ENCODE measurements around the gene CADM4.

Gene CADM4

DNA sequence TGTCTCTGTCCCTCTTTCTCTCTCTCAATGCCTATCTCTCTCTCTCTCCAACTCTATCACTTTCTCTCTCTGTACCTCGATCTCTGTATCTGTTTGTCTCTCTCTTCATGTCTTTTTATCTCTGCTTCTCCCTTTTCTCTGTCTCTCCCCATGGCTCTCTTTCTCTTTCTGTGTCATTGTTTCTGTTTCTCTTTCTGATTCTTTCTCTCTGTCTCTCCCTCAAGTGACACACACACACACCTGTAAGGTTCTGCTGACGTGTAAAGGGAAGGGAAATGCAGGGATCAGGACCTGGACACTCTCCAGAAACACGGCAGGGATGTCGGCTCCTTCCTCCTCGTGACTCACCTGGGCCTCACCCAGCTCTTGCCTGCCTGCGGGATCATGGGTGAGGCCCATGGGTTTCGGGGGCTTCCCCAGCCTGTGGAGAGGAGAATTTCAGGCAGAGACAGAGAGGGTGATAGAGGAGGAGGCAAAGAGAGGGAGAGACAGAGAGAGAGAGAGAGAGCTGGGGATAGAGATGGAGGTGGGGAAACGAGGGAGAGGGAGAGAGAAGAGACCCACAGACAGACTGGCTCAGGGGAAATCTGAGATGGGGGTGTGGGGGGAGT, 35.7 kb upstream of the CADM4 start:
- H2AFZ ChIP-seq (ENCODE audit: low read length, unreplicated experiment) = peak overlapping the region; percentile 64
- peak overlapping the region; percentile 56; the same call in 1 of the 2 replicates for H3K27ac ChIP-seq (ENCODE audit: low read depth, low read length)
- no peaks in the 10 kb centered on the region for H3K27me3 ChIP-seq (ENCODE audit: insufficient read depth, low read length)
- H3K36me3 ChIP-seq (ENCODE audit: insufficient read depth, low read length) = no peaks in the 10 kb centered on the region
- H3K79me2 ChIP-seq (ENCODE audit: control insufficient read depth, insufficient read depth, low read length, unreplicated experiment) = no peaks in the 10 kb centered on the region
- peaks cover 17% of the 10 kb centered on the region for H3K4me1 ChIP-seq (ENCODE audit: control insufficient read depth, insufficient read depth, low read length, unreplicated experiment)
- H3K4me3 ChIP-seq (ENCODE audit: low read depth, low read length) = peak overlapping the region; percentile 53; the same call in 1 of the 2 replicates

GRCh38 chr19:43674596-43674995, 34.9 kb upstream of the CADM4 start:
- no peaks in the 10 kb centered on the region for H3K27me3 ChIP-seq (ENCODE audit: insufficient read depth, low read length)
- H2AFZ ChIP-seq (ENCODE audit: low read length, unreplicated experiment) = no peak overlapping the region
- H3K79me2 ChIP-seq (ENCODE audit: control insufficient read depth, insufficient read depth, low read length, unreplicated experiment) = peaks cover 3% of the 10 kb centered on the region
- peak overlapping the region; percentile 56; the same call in 1 of the 2 replicates for H3K27ac ChIP-seq (ENCODE audit: low read depth, low read length)
- peaks cover 17% of the 10 kb centered on the region for H3K4me1 ChIP-seq (ENCODE audit: control insufficient read depth, insufficient read depth, low read length, unreplicated experiment)
- H3K36me3 ChIP-seq (ENCODE audit: insufficient read depth, low read length) = no peaks in the 10 kb centered on the region
- H3K4me3 ChIP-seq (ENCODE audit: low read depth, low read length) = no peak overlapping the region

DNA sequence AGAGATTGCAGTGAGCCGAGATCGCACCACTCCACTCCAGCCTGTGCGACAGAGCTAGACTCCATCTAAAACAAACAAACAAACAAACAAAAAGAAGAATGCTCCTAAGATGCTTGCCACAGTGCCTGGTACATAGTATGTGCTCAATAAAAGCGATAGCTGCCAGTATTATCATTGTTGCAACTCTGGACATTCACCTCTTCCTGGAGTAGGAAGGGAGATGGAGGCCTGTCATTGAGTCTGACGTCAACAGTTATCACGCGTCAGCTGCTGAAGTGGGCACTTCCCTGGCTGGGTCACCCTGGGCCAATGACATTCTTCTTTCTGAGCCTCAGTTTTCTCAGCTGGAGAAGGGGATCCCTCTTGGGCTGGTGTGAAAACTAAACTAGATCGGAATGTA, 34.5 kb upstream of the CADM4 start:
- Histone ChIP-seq H2AFZ (ENCODE audit: low read length, unreplicated experiment) (no peak overlapping the region), H3K4me3 (ENCODE audit: low read depth, low read length) (no peak overlapping the region), H3K36me3 (ENCODE audit: insufficient read depth, low read length) (no peaks in the 10 kb centered on the region), H3K27me3 (ENCODE audit: insufficient read depth, low read length) (no peaks in the 10 kb centered on the region), H3K4me1 (ENCODE audit: control insufficient read depth, insufficient read depth, low read length, unreplicated experiment) (peaks cover 17% of the 10 kb centered on the region), H3K79me2 (ENCODE audit: control insufficient read depth, insufficient read depth, low read length, unreplicated experiment) (peaks cover 5% of the 10 kb centered on the region), H3K27ac (ENCODE audit: low read depth, low read length) (no peak overlapping the region; the same call in 1 of the 2 replicates)

- no peak overlapping the region for H3K27ac ChIP-seq (ENCODE audit: low read depth, low read length)
- no peaks in the 10 kb centered on the region for H3K27me3 ChIP-seq (ENCODE audit: insufficient read depth, low read length)
- no peak overlapping the region for H3K4me3 ChIP-seq (ENCODE audit: low read depth, low read length)
- H3K79me2 ChIP-seq (ENCODE audit: control insufficient read depth, insufficient read depth, low read length, unreplicated experiment) = peaks cover 6% of the 10 kb centered on the region
- no peaks in the 10 kb centered on the region for H3K36me3 ChIP-seq (ENCODE audit: insufficient read depth, low read length)
- no peak overlapping the region for H2AFZ ChIP-seq (ENCODE audit: low read length, unreplicated experiment)
- H3K4me1 ChIP-seq (ENCODE audit: control insufficient read depth, insufficient read depth, low read length, unreplicated experiment) = peaks cover 17% of the 10 kb centered on the region
Observed at GRCh38 chr19:43673637-43674036, 34.0 kb upstream of the CADM4 start.

- H3K4me3 ChIP-seq (ENCODE audit: low read depth, low read length) = no peak overlapping the region
- H3K79me2 ChIP-seq (ENCODE audit: control insufficient read depth, insufficient read depth, low read length, unreplicated experiment) = peaks cover 15% of the 10 kb centered on the region
- H3K36me3 ChIP-seq (ENCODE audit: insufficient read depth, low read length) = peaks cover 4% of the 10 kb centered on the region; the same call in 1 of the 2 replicates
- H3K27me3 ChIP-seq (ENCODE audit: insufficient read depth, low read length) = no peaks in the 10 kb centered on the region
- H3K4me1 ChIP-seq (ENCODE audit: control insufficient read depth, insufficient read depth, low read length, unreplicated experiment) = peaks cover 17% of the 10 kb centered on the region
- H2AFZ ChIP-seq (ENCODE audit: low read length, unreplicated experiment) = no peak overlapping the region
- no peak overlapping the region for H3K27ac ChIP-seq (ENCODE audit: low read depth, low read length)
Observed at GRCh38 chr19:43672061-43672679, 32.5 kb upstream of the CADM4 start.

- H3K4me3 ChIP-seq (ENCODE audit: low read depth, low read length) = peak overlapping the region; percentile 96
- peaks cover 21% of the 10 kb centered on the region for H3K79me2 ChIP-seq (ENCODE audit: control insufficient read depth, insufficient read depth, low read length, unreplicated experiment)
- no peaks in the 10 kb centered on the region for H3K27me3 ChIP-seq (ENCODE audit: insufficient read depth, low read length)
- peaks cover 11% of the 10 kb centered on the region; the same call in 1 of the 2 replicates for H3K36me3 ChIP-seq (ENCODE audit: insufficient read depth, low read length)
- H3K27ac ChIP-seq (ENCODE audit: low read depth, low read length) = peak overlapping the region; percentile 91
- no peaks in the 10 kb centered on the region for H3K4me1 ChIP-seq (ENCODE audit: control insufficient read depth, insufficient read depth, low read length, unreplicated experiment)
- H2AFZ ChIP-seq (ENCODE audit: low read length, unreplicated experiment) = peak overlapping the region; percentile 67
Observed at GRCh38 chr19:43668406-43669109, 28.9 kb upstream of the CADM4 start.

DNA sequence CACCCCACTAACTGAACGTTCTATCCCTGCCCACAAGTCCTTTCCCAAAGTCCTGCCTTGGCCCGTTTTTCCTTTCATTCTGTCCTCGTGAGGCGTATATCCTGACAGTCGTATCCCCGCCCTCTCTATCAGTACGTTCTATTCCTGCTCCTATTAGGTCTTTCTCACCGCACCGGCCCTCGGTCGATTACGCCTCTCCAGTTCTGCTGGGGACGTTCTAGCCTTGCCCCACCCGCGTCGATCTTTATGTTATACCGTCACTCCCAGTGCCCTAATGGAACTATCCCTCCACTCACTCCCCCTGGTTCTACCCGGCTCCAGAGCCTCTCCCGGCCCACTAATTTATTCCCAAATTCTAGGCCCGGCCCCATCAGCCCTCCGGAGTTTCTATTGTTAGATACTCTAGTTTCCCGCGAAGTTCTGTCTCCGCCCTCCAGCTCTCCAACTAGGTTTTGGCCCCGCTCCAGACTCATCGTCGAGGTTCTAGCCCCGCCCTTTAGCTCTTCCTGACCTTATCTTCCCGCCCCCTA, 28.3 kb upstream of the CADM4 start:
- H3K27me3 ChIP-seq (ENCODE audit: insufficient read depth, low read length) = no peaks in the 10 kb centered on the region
- H2AFZ ChIP-seq (ENCODE audit: low read length, unreplicated experiment) = peak overlapping the region; percentile 33
- H3K36me3 ChIP-seq (ENCODE audit: insufficient read depth, low read length) = peaks cover 11% of the 10 kb centered on the region; the same call in 1 of the 2 replicates
- H3K4me3 ChIP-seq (ENCODE audit: low read depth, low read length) = peak overlapping the region; percentile 74
- no peaks in the 10 kb centered on the region for H3K4me1 ChIP-seq (ENCODE audit: control insufficient read depth, insufficient read depth, low read length, unreplicated experiment)
- H3K79me2 ChIP-seq (ENCODE audit: control insufficient read depth, insufficient read depth, low read length, unreplicated experiment) = peaks cover 21% of the 10 kb centered on the region
- H3K27ac ChIP-seq (ENCODE audit: low read depth, low read length) = peak overlapping the region; percentile 39; the same call in 1 of the 2 replicates

- Histone ChIP-seq H2AFZ (ENCODE audit: low read length, unreplicated experiment) (no peak overlapping the region), H3K4me3 (ENCODE audit: low read depth, low read length) (peak overlapping the region; percentile 74), H3K4me1 (ENCODE audit: control insufficient read depth, insufficient read depth, low read length, unreplicated experiment) (no peaks in the 10 kb centered on the region)
Observed at GRCh38 chr19:43667126-43667875, 27.7 kb upstream of the CADM4 start.

DNA sequence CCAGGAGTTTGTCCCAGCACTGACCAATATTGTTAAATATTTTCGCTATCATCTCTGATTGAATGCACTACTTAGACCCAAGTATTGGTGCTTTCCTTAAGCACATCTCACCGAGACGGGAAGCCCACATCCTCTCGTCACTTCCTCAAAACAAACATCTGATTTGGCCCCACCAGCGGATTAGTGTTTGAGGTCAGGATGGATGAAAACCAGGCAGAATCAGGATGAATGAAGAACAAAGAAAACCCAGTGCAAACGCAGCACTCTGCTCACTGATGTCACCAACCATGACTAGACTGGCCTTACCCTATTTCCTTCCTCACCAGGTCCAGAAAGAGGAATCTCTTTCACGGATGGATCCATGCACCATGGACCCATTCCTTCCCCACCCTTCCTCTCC, 24.4 kb upstream of the CADM4 start:
- peaks cover 18% of the 10 kb centered on the region for H3K79me2 ChIP-seq (ENCODE audit: control insufficient read depth, insufficient read depth, low read length, unreplicated experiment)
- H3K27me3 ChIP-seq (ENCODE audit: insufficient read depth, low read length) = no peaks in the 10 kb centered on the region
- H3K4me3 ChIP-seq (ENCODE audit: low read depth, low read length) = no peak overlapping the region
- no peak overlapping the region for H3K27ac ChIP-seq (ENCODE audit: low read depth, low read length)
- no peak overlapping the region for H2AFZ ChIP-seq (ENCODE audit: low read length, unreplicated experiment)
- H3K4me1 ChIP-seq (ENCODE audit: control insufficient read depth, insufficient read depth, low read length, unreplicated experiment) = no peaks in the 10 kb centered on the region
- peaks cover 20% of the 10 kb centered on the region; the same call in 1 of the 2 replicates for H3K36me3 ChIP-seq (ENCODE audit: insufficient read depth, low read length)

More at GRCh38 chr19:43667126-43667875, 27.7 kb upstream of the CADM4 start:
- no peaks in the 10 kb centered on the region for H3K27me3 ChIP-seq (ENCODE audit: insufficient read depth, low read length)
- H3K79me2 ChIP-seq (ENCODE audit: control insufficient read depth, insufficient read depth, low read length, unreplicated experiment) = peaks cover 24% of the 10 kb centered on the region
- peaks cover 11% of the 10 kb centered on the region; the same call in 1 of the 2 replicates for H3K36me3 ChIP-seq (ENCODE audit: insufficient read depth, low read length)
- peak overlapping the region; percentile 39; the same call in 1 of the 2 replicates for H3K27ac ChIP-seq (ENCODE audit: low read depth, low read length)

- H3K27me3 ChIP-seq (ENCODE audit: insufficient read depth, low read length) = no peaks in the 10 kb centered on the region
- no peak overlapping the region for H3K27ac ChIP-seq (ENCODE audit: low read depth, low read length)
- H3K79me2 ChIP-seq (ENCODE audit: control insufficient read depth, insufficient read depth, low read length, unreplicated experiment) = peaks cover 19% of the 10 kb centered on the region
- peaks cover 27% of the 10 kb centered on the region; the same call in 1 of the 2 replicates for H3K36me3 ChIP-seq (ENCODE audit: insufficient read depth, low read length)
- H2AFZ ChIP-seq (ENCODE audit: low read length, unreplicated experiment) = no peak overlapping the region
- H3K4me1 ChIP-seq (ENCODE audit: control insufficient read depth, insufficient read depth, low read length, unreplicated experiment) = no peaks in the 10 kb centered on the region
- H3K4me3 ChIP-seq (ENCODE audit: low read depth, low read length) = no peak overlapping the region
Observed at GRCh38 chr19:43662487-43662886, 22.8 kb upstream of the CADM4 start.

Data from ACC112 (cell line).